CD4-positive, alpha-beta T cell treated with Interleukin-6 for 4 hours (primary cell): ENCODE data around the gene CDH4.
"Not testable (repeated sequence)": the region's sequence is repeated elsewhere in the genome, so short reads cannot be mapped to it uniquely, and the experiment has no call there.

Source experiments
- DNase-seq: peaks from one replicate; pipeline ENCODE4 v3.0.0-alpha.2; 2020; ENCODE audit warnings: mixed read lengths

CDH4 gene

GRCh38 chr20:61391812-61392520 is 139.9 kb downstream of the CDH4 start:
- DNase-seq: no peak

- no peak for DNase-seq
Observed at GRCh38 chr20:61394088-61394799, 142.2 kb downstream of the CDH4 start.

GRCh38 chr20:61396262-61396848 is 144.3 kb downstream of the CDH4 start:
- DNase-seq: no peak

- no peak for DNase-seq
Observed at GRCh38 chr20:61397146-61397545, 145.1 kb downstream of the CDH4 start.

GRCh38 chr20:61397790-61398189 is 145.7 kb downstream of the CDH4 start:
- no peak for DNase-seq

- no peak for DNase-seq
Observed at GRCh38 chr20:61399433-61399832, 147.4 kb downstream of the CDH4 start.

- DNase-seq: no peak
Observed at GRCh38 chr20:61400499-61400898, 148.4 kb downstream of the CDH4 start.

- DNase-seq: no peak
Observed at GRCh38 chr20:61404303-61404702, 152.2 kb downstream of the CDH4 start.

GRCh38 chr20:61405007-61405406 is 152.9 kb downstream of the CDH4 start:
- DNase-seq: no peak

GRCh38 chr20:61406773-61407172 is 154.7 kb downstream of the CDH4 start:
- not testable (repeated sequence) for DNase-seq

GRCh38 chr20:61407561-61407960 is 155.5 kb downstream of the CDH4 start:
- DNase-seq: no peak

GRCh38 chr20:61408951-61409740 is 157.1 kb downstream of the CDH4 start:
- DNase-seq: no peak

- DNase-seq: no peak
Observed at GRCh38 chr20:61411743-61412142, 159.7 kb downstream of the CDH4 start.

GRCh38 chr20:61413752-61414151 is 161.7 kb downstream of the CDH4 start:
- no peak for DNase-seq

- DNase-seq: no peak
Observed at GRCh38 chr20:61414455-61414991, 162.5 kb downstream of the CDH4 start.

GRCh38 chr20:61416546-61416945 is 164.5 kb downstream of the CDH4 start:
- DNase-seq: no peak

- no peak for DNase-seq
Observed at GRCh38 chr20:61417221-61417941, 165.3 kb downstream of the CDH4 start.

- DNase-seq: no peak
Observed at GRCh38 chr20:61419010-61419409, 166.9 kb downstream of the CDH4 start.

GRCh38 chr20:61419501-61419900 is 167.4 kb downstream of the CDH4 start:
- DNase-seq: no peak

GRCh38 chr20:61420056-61420455 is 168.0 kb downstream of the CDH4 start:
- no peak for DNase-seq

GRCh38 chr20:61420781-61421180 is 168.7 kb downstream of the CDH4 start:
- DNase-seq: no peak
